MM.1S (cell line): ENCODE measurements around the gene MVP.

Experiments used
- EZH2 ChIP-seq: fragments of 300-600 bp; sonication (generic); optimal IDR thresholded peaks from 2 replicates; pipeline ENCODE3; 2017; ENCODE audit warnings: low read depth, mild to moderate bottlenecking, antibody characterized with exemption, low read length, mixed read lengths
- EZH2phosphoT487 ChIP-seq: fragments of 300-600 bp; sonication (generic); IDR thresholded peaks from 2 replicates; pipeline ENCODE4 v1.6.1; 2018; ENCODE audit warnings: antibody characterized with exemption, low read length
- TF ChIP-seq, protein P1 (sequence below): fragments of 300-600 bp; sonication (generic); IDR thresholded peaks from 2 replicates; pipeline ENCODE4 v1.5.1; 2016; ENCODE audit warnings: antibody characterized with exemption, low read length, mixed read lengths

DNA sequence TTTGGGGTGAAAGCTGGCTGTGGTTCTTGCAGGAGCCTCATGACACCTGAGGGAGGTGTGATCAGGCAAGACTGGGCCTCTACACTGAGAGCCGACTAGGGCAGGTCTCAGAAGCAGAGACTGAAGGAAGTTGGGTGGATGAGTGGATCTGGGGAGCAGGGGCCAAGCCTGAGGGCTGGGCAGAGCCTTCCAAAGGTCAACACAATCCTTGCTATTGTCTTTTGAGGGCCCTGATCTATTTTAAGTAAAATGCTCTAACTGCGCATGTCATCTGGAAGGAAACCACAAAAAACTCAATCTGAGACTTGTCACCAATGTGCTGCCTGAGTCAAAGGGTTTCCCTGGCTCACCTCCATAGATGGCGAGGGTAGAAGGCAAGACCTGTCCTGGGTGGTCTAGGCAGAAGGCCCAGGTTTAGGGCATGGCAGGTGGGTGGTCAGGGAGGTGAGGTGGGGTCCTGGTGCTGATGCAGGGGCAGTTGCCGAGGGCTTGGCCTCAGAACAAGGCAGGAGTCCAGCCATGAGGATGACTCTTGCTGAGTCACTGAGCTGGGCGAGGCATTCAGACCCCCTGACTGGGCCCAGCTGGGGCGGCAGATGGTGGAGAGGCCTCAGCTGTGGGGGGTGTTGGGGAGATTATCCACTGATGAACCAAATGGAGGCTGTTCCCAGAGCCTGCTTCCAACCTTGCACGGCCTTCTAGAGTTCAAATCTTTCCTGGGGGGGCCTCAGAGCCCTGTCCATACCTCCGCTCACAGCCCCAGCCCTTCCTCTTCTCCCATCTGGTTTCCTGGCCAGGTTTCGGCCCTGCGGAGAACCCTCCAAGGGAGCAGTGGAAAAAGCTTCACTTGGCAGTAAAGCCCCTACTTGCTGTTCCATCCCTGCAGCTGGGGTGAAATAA lies 5.1 kb downstream of the MVP start:
- TF ChIP-seq, protein P1, sequence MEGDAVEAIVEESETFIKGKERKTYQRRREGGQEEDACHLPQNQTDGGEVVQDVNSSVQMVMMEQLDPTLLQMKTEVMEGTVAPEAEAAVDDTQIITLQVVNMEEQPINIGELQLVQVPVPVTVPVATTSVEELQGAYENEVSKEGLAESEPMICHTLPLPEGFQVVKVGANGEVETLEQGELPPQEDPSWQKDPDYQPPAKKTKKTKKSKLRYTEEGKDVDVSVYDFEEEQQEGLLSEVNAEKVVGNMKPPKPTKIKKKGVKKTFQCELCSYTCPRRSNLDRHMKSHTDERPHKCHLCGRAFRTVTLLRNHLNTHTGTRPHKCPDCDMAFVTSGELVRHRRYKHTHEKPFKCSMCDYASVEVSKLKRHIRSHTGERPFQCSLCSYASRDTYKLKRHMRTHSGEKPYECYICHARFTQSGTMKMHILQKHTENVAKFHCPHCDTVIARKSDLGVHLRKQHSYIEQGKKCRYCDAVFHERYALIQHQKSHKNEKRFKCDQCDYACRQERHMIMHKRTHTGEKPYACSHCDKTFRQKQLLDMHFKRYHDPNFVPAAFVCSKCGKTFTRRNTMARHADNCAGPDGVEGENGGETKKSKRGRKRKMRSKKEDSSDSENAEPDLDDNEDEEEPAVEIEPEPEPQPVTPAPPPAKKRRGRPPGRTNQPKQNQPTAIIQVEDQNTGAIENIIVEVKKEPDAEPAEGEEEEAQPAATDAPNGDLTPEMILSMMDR = no peak
- TF ChIP-seq EZH2 = no peak
- TF ChIP-seq EZH2phosphoT487 = no peak
